Immature natural killer cell (primary cell): Measurements from ENCODE around the gene CCL3. TPM values are rescaled to one million over a fixed set of nuclear protein-coding genes. Genes with fewer than 3 reads are reported as not detected.
"Not testable (repeated sequence)": the region's sequence is repeated elsewhere in the genome, so short reads cannot be mapped to it uniquely, and the experiment has no call there.

Source experiments
- DNase-seq, 3 donors: peaks; one replicate each; pipeline ENCODE4 v3.0.0; 2022; ENCODE audit warnings: mixed read lengths in 1 of 3
- H3K27ac Mint-ChIP-seq, 6 donors: one replicate each; pipeline ENCODE4 v1.8.0; 2020; ENCODE audit warnings: mixed read lengths in 6 of 6, mild to moderate bottlenecking in 5 of 6, inconsistent platforms in 4 of 6, moderate library complexity in 3 of 6
- H3K27me3 Mint-ChIP-seq, 3 donors: one replicate each; pipeline ENCODE4 v1.8.0; 2020 to 2021; ENCODE audit warnings: low read depth in 3 of 3, mild to moderate bottlenecking in 3 of 3, mixed read lengths in 3 of 3, moderate library complexity in 3 of 3, inconsistent platforms in 1 of 3
- H3K36me3 Mint-ChIP-seq, 3 donors: one replicate each; pipeline ENCODE4 v1.8.0; 2020; ENCODE audit warnings: mixed read lengths in 3 of 3, inconsistent platforms in 2 of 3, mild to moderate bottlenecking in 2 of 3
- H3K4me1 Mint-ChIP-seq, 2 donors: one replicate each; pipeline ENCODE4 v1.8.0; 2020; ENCODE audit warnings: inconsistent platforms in 2 of 2, mild to moderate bottlenecking in 2 of 2, mixed read lengths in 2 of 2, moderate library complexity in 1 of 2
- H3K4me3 Mint-ChIP-seq, 5 donors: one replicate each; pipeline ENCODE4 v1.8.0; 2020; ENCODE audit warnings: mild to moderate bottlenecking in 5 of 5, mixed read lengths in 5 of 5, inconsistent platforms in 3 of 5, moderate library complexity in 3 of 5
- H3K9me3 Mint-ChIP-seq, 6 donors: one replicate each; pipeline ENCODE4 v1.8.0; 2020; ENCODE audit warnings: mild to moderate bottlenecking in 6 of 6, mixed read lengths in 6 of 6, inconsistent platforms in 4 of 6, moderate library complexity in 3 of 6
- polyA plus RNA-seq, 3 donors: library from polyadenylated mRNA; unstranded; fragments of 300-500 nt; fragmentation: Illumina TruSeq; gene quantifications; one replicate each; pipeline ENCODE4 v1.2.3, GENCODE V29; 2021

Gene CCL3
- polyA plus RNA-seq, 3 donors from 2014 or later: 120 to 149 (median 128) TPM

- no peak overlapping the region for H3K4me3 Mint-ChIP-seq
- peaks cover 0 to 4% (median 0%) of the 10 kb centered on the region in 6 donors for H3K9me3 Mint-ChIP-seq
- H3K27me3 Mint-ChIP-seq: peaks cover 3 to 9% (median 7%) of the 10 kb centered on the region in 3 donors
- H3K4me1 Mint-ChIP-seq: peaks cover 57 to 59% of the 10 kb centered on the region in 2 donors
- H3K27ac Mint-ChIP-seq: peak overlapping the region in 3 of 6 donors; percentile 18 to 81 (median 78)
- DNase-seq: no peak
- H3K36me3 Mint-ChIP-seq: peaks cover 11 to 24% (median 22%) of the 10 kb centered on the region in 3 donors
Observed at GRCh38 chr17:36111068-36111490, 21.1 kb upstream of the CCL3 start.

GRCh38 chr17:36108265-36108664, 18.3 kb upstream of the CCL3 start:
- Mint-ChIP-seq H3K36me3 (peaks cover 24 to 30% (median 29%) of the 10 kb centered on the region in 3 donors), H3K4me3 (peak overlapping the region; percentile 65 to 99 (median 69)), H3K4me1 (peaks cover 74 to 76% of the 10 kb centered on the region in 2 donors), H3K27ac (peak overlapping the region; percentile 94 to 99 (median 98)), H3K27me3 (peaks cover 13 to 19% (median 13%) of the 10 kb centered on the region in 3 donors)
- DNase-seq, H3K9me3 Mint-ChIP-seq: not testable (repeated sequence)

GRCh38 chr17:36107660-36108059, 17.7 kb upstream of the CCL3 start:
- Mint-ChIP-seq H3K27me3 (peaks cover 14 to 20% (median 16%) of the 10 kb centered on the region in 3 donors), H3K4me3 (peak overlapping the region; percentile 65 to 99 (median 69)), H3K36me3 (peaks cover 21 to 29% (median 27%) of the 10 kb centered on the region in 3 donors), H3K27ac (peak overlapping the region; percentile 94 to 99 (median 98)), H3K4me1 (peaks cover 77 to 79% of the 10 kb centered on the region in 2 donors), H3K9me3 (peaks cover 0 to 4% (median 0%) of the 10 kb centered on the region in 6 donors)
- DNase-seq: peak; percentile 76 to 82 (median 78)

GRCh38 chr17:36106493-36106835, 16.5 kb upstream of the CCL3 start:
- peak in 1 of 3 donors; percentile 25 for DNase-seq
- Mint-ChIP-seq H3K27me3 (peaks cover 14 to 19% (median 17%) of the 10 kb centered on the region in 3 donors), H3K36me3 (peaks cover 19 to 28% (median 20%) of the 10 kb centered on the region in 3 donors), H3K4me1 (peaks cover 75 to 79% of the 10 kb centered on the region in 2 donors), H3K4me3 (peak overlapping the region; percentile 99 to 100 (median 99)), H3K27ac (peak overlapping the region; percentile 94 to 99 (median 98)), H3K9me3 (peaks cover 0 to 1% (median 0%) of the 10 kb centered on the region in 6 donors)

- DNase-seq: peak; percentile 35 to 47 (median 41)
- Mint-ChIP-seq H3K36me3 (peaks cover 19 to 28% (median 20%) of the 10 kb centered on the region in 3 donors), H3K4me1 (peaks cover 74 to 75% of the 10 kb centered on the region in 2 donors), H3K27ac (peak overlapping the region; percentile 94 to 99 (median 98)), H3K4me3 (peak overlapping the region; percentile 99 to 100 (median 99)), H3K9me3 (peaks cover 0 to 1% (median 0%) of the 10 kb centered on the region in 6 donors), H3K27me3 (peaks cover 14 to 19% (median 17%) of the 10 kb centered on the region in 3 donors)
Observed at GRCh38 chr17:36105781-36106492, 16.0 kb upstream of the CCL3 start.

GRCh38 chr17:36104701-36105181, 14.8 kb upstream of the CCL3 start:
- H3K27me3 Mint-ChIP-seq: peaks cover 14 to 19% (median 17%) of the 10 kb centered on the region in 3 donors
- H3K27ac Mint-ChIP-seq: peak overlapping the region; percentile 94 to 99 (median 98)
- H3K4me3 Mint-ChIP-seq: peak overlapping the region; percentile 99 to 100 (median 99)
- peak in 1 of 3 donors; percentile 36 for DNase-seq
- H3K9me3 Mint-ChIP-seq: peaks cover 0 to 1% (median 0%) of the 10 kb centered on the region in 6 donors
- peaks cover 19 to 28% (median 24%) of the 10 kb centered on the region in 3 donors for H3K36me3 Mint-ChIP-seq
- H3K4me1 Mint-ChIP-seq: peaks cover 70 to 85% of the 10 kb centered on the region in 2 donors

GRCh38 chr17:36104246-36104645, 14.3 kb upstream of the CCL3 start:
- Mint-ChIP-seq H3K4me3 (peak overlapping the region; percentile 99 to 100 (median 99)), H3K4me1 (peaks cover 72 to 85% of the 10 kb centered on the region in 2 donors), H3K27me3 (peaks cover 14 to 19% (median 17%) of the 10 kb centered on the region in 3 donors), H3K27ac (peak overlapping the region; percentile 94 to 99 (median 98)), H3K36me3 (peaks cover 23 to 31% (median 29%) of the 10 kb centered on the region in 3 donors)
- H3K9me3 Mint-ChIP-seq, DNase-seq: not testable (repeated sequence)

- peaks cover 14 to 21% (median 17%) of the 10 kb centered on the region in 3 donors for H3K27me3 Mint-ChIP-seq
- H3K4me1 Mint-ChIP-seq: peaks cover 70 to 85% of the 10 kb centered on the region in 2 donors
- DNase-seq: peak; percentile 87 to 90 (median 89)
- H3K4me3 Mint-ChIP-seq: peak within 1 kb of the TSS; percentile 99 to 100 (median 99)
- not testable (repeated sequence) for H3K9me3 Mint-ChIP-seq
- peak within 1 kb of the TSS; percentile 94 to 99 (median 98) for H3K27ac Mint-ChIP-seq
- peaks cover 29 to 34% (median 34%) of the 10 kb centered on the region in 3 donors for H3K36me3 Mint-ChIP-seq
Observed at GRCh38 chr17:36103401-36103975, 13.5 kb upstream of the CCL3 start, which contains the start of gene CCL4. CCL4 (plus strand) TSS chr17:36103827; CDS start chr17:36103906, 79 bp downstream.

- H3K27me3 Mint-ChIP-seq: peaks cover 8 to 13% (median 9%) of the 10 kb centered on the region in 3 donors
- DNase-seq, H3K9me3 Mint-ChIP-seq, H3K4me3 Mint-ChIP-seq: not testable (repeated sequence)
- H3K4me1 Mint-ChIP-seq: peaks cover 65 to 82% of the 10 kb centered on the region in 2 donors
- H3K36me3 Mint-ChIP-seq: peaks cover 13 to 27% (median 20%) of the 10 kb centered on the region in 3 donors
- peak overlapping the region in 1 of 6 donors; percentile 35 for H3K27ac Mint-ChIP-seq
Observed at GRCh38 chr17:36099004-36099403, 9.1 kb upstream of the CCL3 start.

GRCh38 chr17:36095992-36096391, 6.0 kb upstream of the CCL3 start:
- H3K4me3 Mint-ChIP-seq: peak overlapping the region; percentile 47 to 79 (median 70)
- peak overlapping the region; percentile 59 to 87 (median 80) for H3K27ac Mint-ChIP-seq
- peaks cover 13 to 29% (median 19%) of the 10 kb centered on the region in 3 donors for H3K36me3 Mint-ChIP-seq
- peaks cover 1 to 3% (median 2%) of the 10 kb centered on the region in 3 donors for H3K27me3 Mint-ChIP-seq
- H3K9me3 Mint-ChIP-seq: no peaks in the 10 kb centered on the region
- peaks cover 72 to 94% of the 10 kb centered on the region in 2 donors for H3K4me1 Mint-ChIP-seq
- no peak for DNase-seq

- Mint-ChIP-seq H3K27me3 (peaks cover 9 to 10% (median 10%) of the 10 kb centered on the region in 3 donors), H3K36me3 (peaks cover 13 to 25% (median 19%) of the 10 kb centered on the region in 3 donors), H3K4me3 (peak overlapping the region; percentile 2 to 68 (median 36)), H3K27ac (peak overlapping the region; percentile 29 to 81 (median 68)), H3K9me3 (no peaks in the 10 kb centered on the region), H3K4me1 (peaks cover 77 to 96% of the 10 kb centered on the region in 2 donors)
- peak in 1 of 3 donors; percentile 45 for DNase-seq
Observed at GRCh38 chr17:36094746-36095145, 4.8 kb upstream of the CCL3 start.

- H3K27me3 Mint-ChIP-seq: peaks cover 10 to 13% (median 12%) of the 10 kb centered on the region in 3 donors
- peaks cover 9 to 20% (median 15%) of the 10 kb centered on the region in 3 donors for H3K36me3 Mint-ChIP-seq
- peak overlapping the region; percentile 29 to 69 (median 54) for H3K27ac Mint-ChIP-seq
- no peak for DNase-seq
- H3K4me1 Mint-ChIP-seq: peaks cover 79 to 96% of the 10 kb centered on the region in 2 donors
- H3K9me3 Mint-ChIP-seq: no peaks in the 10 kb centered on the region
- H3K4me3 Mint-ChIP-seq: peak overlapping the region in 3 of 5 donors; percentile 11 to 74 (median 22)
Observed at GRCh38 chr17:36094232-36094631, 4.3 kb upstream of the CCL3 start.

- Mint-ChIP-seq H3K27ac (peak overlapping the region; percentile 38 to 89 (median 70)), H3K4me1 (peaks cover 85 to 97% of the 10 kb centered on the region in 2 donors), H3K4me3 (peak overlapping the region; percentile 12 to 74 (median 56)), H3K27me3 (peaks cover 14 to 15% (median 15%) of the 10 kb centered on the region in 3 donors), H3K36me3 (peaks cover 4 to 18% (median 11%) of the 10 kb centered on the region in 3 donors)
- not testable (repeated sequence) for DNase-seq, H3K9me3 Mint-ChIP-seq
Observed at GRCh38 chr17:36092715-36093114, 2.8 kb upstream of the CCL3 start.
